Stimulated activated CD8-positive, alpha-beta memory T cell treated with anti-CD3 and anti-CD28 coated beads, Interleukin-2, amount 100 ng/mL, for 1 hour (primary cell): ENCODE results near the gene PDZD7.

Experiments used
- DNase-seq, 2 donors: peaks; one replicate each; pipeline ENCODE4 v3.0.0-alpha.2; 2020; ENCODE audit warnings: low read depth in 2 of 2

Gene PDZD7

DNA sequence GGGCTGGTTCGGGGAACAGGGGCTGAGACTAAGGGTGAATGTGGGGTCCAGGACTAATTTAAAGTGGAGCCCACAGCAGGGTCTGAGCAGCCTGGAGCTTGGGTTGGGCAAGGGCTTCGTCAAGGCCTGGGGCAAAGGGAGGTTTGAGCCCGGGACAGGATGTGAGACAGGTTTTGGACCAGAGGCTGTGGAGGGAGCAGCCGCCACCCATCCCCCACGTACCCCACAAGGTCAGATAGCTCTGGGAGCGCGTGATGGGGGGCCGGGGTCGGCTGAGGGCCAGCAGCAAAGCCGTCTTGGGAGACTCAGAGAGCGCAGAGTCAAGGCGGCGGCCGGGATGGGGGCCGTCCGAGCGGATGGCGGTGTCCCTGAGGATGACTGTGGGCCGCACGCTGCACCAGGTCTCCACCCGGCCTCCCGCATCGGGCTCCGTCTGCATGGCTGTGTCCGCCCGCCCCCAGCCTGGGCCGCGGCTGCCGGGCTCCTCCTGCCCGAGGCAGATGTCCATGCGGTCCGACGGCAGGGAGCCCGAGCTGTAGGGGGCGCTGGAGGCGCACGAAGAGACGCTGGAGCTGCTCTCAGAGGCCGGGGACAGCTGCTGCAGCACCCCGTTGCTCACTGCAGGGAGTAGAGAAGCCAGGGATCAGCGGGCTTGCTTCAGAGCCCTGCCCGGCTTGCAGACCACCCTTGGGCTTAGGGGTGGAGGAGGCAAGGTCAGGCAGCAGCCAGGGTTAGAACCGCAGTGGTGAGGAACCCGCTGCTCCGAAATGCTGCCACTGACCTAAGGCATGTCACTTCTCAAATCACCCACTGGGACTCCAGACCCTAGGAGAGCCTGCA lies 12.1 kb downstream of the PDZD7 start:
- peak; percentile 44 to 53 for DNase-seq

DNA sequence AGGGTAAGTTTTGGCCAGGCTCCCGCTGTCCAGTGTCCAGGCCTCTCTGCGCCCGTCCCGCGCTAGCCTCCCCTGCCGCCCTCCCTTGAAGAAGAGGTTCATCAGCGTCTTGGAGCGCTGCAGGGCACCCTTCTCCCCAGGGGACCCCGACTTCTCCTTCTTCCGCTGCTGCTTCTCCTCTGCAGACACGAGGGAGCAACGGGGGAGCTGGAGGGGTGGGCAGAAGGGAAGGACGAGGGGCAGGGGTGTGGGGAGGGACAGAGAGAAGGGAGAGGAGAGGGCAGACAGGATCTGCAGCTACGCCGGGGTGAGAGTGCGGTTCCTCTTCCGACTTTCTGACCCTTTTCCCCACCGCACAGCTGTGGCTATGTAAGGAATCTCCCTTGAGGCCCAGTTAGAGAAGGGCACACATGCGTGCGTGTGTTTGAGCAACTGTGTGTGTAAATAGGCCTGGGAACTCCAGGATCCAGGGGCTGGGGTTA lies 12.8 kb downstream of the PDZD7 start:
- DNase-seq, result no peak

DNA sequence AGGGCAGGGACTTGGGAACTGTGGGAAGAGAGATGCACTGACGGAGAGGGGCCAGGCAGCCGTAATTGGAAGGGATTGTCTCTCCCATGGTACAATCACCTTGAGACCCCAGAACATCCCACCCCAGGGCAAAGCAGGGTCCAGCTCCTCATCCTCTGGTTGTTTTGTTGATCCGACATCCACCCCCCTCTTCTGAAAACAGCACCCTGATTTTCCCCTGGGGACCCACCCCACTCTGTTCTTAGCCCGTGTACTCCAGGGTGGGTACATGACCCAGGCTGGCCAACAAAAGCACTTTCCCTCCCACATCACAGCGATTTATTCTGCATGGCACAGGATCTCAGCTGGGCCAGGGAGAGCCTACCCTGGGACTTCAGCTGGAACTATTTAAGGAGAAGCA lies 14.1 kb downstream of the PDZD7 start:
- no peak for DNase-seq

DNA sequence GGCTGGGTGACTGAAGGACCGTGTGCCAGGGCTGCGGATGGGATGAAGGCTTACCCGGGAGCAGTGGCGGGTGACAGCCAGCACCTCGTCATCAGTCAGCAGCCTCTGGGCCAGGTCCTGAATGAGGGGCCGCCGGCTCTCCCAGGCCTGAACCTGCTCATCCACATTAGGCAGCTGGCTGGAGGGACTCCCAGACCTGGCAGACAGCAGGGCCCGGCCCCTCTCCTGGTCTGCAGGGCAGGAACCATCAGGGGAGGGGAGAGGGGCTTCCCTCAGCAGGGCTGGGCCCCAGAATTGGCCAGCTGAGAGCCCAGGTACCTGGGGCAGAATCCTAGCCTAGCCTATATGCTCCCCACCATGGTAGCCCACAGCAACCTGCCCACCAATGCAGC lies 15.4 kb downstream of the PDZD7 start:
- DNase-seq, result no peak

DNA sequence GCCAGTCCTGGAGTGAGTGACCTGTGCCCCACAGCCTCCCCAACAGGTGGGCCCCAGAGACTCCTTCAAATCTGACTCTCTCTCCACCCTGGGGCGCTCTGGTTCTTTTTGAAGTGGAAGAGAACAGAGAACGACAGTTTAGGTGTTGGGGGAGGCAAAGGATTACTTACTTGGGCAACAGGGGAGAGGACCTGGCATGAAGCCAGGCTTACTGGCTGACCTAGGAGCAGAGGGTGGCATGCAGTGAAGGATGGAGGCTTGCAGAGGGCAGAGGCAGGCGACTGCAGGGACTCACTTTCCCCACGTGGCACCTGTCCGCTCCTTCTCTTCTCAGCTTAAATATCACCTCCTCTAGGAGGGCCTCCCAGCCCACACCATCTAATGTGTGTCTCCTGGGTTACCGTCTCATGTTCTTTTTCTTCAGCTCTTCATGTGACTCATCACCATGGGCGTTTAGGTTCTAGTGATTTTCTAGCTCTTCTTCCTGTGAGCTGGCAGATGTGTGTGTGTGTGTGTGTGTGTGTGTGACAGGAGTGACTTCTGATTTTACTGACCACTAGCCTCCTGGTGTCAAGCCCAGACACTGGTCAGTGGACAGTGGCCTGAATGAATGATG lies 15.9 kb downstream of the PDZD7 start:
- DNase-seq, result no peak

DNA sequence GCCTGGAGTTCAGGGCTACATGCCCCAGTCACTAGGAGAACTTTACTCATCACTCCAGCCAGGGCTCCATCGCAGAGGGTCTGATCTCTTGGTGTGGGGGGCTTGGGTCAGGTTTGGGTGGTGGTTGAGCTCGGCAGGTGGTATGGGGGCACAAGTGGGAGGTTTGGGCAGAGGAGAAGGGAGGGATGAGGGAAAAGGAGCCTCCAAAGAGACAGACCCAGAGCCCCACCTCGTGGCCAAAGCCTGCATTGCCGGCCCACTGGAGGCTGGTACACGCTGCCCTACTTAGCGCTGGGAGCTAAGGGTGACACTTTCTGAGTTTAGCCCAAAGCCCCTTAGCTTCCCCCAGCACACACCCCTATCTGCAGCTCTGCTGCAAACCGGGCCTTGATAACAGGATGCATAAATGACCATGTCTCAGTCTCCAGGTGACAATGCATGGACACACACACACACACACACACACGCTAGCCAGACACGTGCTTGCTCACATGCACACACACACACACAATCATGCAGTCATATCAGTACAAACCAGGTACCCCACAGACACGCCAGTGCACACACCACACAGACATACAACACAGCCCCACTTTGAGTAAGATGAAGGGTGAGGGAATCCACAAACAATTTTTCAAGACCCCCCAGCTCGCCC lies 16.6 kb downstream of the PDZD7 start:
- DNase-seq, result peak; percentile 58 to 64

DNA sequence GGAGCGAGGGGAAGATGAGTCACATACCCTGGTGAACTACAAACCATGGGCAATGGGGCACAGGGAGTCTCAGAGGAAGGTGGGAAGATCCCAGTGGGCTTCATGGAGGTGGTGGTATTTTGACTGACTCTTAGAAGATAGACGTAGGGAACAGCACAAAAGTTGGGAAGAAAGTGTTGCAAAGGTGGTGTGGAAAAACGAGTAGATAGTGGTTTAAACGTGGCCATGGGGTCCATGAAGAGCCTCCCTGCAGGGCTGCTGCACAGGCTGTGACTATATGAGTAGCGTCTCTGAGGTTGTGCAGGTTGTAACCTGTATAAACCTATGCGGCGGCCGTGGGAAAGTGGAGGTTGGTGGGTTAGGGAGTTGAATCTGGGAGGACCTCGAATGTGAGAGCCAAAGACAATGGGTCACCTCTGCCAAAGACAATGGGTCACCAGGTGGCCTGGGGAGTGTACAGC lies 17.5 kb downstream of the PDZD7 start:
- no peak for DNase-seq

DNA sequence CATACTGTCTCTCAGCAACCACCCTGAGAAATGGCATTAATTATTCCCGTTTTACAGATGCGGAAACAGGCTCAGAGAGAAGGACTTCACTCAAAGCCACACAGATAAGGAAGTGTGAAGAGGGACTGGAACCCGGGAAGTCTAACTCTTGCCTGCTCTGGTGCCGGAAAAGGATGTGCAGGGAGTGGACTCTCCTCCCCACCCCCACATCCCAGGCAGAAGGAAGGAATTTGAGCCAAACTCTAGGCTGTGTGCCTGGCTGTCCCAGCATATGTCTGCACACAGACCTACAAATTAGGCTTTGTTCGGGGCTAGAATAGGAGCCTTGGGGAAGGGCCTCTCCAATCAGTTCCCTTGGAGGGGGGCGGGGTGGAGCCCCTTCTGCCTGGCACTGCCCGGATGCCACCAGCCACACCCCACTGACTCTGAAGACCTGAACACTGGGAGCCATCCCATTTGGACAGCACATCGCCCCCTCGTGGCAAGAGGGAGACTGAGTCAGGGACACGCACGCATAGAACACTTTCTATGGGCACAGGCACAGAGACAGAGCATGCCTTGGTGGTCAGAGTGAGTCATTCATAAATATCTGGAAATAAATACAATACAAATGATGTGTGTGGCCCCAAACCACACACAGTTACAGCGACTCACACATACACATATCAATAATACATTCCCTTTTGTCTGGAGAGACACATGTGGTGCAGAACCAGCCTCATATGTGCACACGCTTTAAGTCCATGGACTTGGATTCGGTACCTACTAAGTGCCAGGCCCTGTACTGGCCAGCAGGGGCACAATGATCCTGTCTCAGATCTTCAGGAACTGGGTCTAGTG lies 18.2 kb downstream of the PDZD7 start:
- peak; percentile 48 to 63 for DNase-seq

DNA sequence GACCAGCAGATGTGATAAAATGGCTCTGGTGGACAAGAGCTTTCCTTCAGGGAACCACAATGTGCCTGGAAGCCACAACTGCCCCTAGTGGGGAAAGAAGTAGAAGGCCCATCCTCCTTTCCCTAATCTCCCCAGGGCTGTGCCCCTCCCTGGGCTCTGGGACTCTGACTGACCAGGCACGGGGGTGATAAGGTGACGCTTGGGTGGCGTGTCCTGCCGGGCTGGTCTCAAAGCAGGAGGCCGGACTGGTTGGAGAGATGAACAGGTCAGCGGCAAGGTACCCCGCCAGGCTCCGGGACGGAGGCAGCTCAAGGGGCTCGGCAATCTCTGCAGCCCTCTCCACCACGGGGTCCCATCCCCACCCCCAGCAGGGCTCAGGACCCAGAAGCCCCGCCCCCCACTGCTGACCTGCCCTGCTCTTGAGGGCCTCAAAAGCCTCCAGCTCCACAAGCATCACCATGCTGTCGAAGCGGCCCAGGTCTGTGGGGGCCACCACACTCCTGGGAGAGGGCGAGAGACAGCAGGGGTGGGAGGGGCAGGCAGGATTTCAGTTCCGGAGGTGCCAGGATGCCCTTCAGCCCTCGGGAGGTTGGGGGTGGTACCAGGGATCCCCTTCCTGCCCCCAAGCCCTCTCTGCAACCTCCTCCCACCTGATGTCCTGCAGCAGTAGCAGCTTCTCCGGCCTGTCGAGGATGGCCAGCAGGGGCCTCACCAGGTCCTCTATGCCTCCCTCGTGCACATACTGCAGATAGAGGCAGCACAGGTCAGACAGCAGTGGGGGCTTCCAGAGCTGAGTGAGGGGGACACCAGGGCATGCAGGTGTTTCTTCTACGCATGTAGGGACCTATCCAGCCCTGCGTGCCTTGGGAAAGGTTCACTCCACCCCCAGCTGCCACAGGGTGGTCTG lies 19.2 kb downstream of the PDZD7 start:
- DNase-seq, result no peak

DNA sequence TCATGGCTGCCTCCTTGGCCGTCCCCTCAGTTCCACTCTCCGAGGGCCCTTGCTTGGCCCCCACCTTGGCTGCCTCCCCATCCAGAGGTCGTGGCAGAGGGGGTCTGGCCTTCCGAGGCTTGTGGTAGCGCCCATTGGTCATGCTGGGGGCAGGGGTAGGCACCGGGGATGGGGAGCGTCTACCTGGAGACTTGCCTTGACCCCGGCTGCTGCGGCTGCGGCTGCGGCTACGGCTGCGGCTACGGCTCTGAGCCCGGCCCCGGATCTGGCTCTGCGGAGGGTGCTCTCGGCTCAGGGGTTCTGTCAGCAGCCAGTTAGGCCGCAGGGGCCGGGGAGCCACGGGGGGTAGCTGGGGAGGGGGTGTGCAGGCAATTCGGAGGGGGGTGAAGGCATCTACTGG lies 20.6 kb downstream of the PDZD7 start:
- DNase-seq, result no peak

DNA sequence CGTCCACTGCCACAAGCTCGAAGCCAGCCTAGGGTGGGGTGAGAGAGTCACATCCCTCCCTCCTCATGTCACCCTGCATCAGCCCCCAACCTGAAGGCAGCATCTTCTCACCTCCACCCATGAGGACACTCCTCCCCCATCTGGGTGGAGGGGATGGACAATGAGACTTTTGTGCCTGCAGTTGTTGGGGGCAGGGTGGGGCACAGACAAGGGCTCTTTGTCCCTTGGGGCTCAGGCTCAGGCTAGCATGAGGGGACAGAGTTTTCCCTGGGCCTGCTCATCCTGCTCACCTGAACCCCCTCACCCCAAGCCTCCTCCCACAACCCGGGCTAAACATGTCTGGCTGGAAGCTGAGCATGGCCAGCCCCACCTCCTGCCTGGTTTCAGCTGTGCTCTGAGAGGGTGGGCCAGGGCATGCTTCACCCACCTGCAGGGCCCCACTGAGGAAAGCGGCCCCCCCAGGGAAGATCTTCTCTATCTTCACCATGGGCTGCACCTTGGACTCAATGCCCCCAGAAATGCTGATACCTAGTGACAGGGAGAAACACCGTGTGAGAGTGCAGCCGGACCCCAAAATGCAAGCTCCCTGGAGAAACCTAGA lies 22.0 kb downstream of the PDZD7 start:
- no peak for DNase-seq

DNA sequence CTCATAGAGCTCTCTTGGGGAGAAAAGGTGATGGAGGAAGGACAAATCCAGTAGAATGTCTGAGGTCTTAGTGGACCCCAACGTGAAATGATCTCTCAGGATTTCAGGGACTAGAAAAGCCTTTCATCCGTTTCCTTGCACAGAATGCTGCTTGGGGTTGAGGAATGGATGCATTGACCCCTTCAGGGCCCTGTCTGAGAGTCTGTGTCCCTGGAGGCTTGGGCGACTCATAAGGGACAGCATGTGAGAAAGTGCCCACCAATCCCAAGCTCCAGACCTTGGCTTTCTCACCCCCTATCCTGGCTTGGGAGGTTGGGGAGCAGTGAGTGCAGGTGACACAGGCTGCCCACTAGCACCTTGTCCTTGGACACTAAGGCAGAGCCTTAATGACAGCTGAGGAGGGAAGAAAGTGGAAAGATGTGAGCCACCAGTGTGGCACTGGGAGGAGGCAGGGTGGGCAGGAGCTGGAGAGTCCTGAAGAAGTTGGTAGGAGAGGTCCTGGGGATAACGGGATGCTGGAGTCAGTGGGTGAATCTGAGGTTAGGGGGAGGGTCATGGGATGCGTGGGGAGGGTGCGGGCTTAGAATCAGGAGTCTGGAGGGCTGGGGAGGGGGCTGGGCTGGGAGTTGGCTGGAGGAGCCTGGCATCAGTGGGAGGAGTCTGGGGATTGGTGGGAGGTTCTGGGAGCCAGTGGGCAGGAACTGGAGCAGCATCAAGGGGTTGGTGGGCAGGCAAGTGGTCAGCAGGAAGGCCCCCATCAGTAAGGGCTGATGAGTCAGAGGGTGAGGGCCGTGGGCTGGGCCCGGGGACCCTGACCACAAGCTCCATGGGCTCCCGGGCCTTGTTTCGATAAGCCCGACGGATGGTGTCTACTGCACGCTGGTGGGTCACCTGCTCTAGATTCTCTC lies 22.8 kb downstream of the PDZD7 start:
- DNase-seq, result no peak

DNA sequence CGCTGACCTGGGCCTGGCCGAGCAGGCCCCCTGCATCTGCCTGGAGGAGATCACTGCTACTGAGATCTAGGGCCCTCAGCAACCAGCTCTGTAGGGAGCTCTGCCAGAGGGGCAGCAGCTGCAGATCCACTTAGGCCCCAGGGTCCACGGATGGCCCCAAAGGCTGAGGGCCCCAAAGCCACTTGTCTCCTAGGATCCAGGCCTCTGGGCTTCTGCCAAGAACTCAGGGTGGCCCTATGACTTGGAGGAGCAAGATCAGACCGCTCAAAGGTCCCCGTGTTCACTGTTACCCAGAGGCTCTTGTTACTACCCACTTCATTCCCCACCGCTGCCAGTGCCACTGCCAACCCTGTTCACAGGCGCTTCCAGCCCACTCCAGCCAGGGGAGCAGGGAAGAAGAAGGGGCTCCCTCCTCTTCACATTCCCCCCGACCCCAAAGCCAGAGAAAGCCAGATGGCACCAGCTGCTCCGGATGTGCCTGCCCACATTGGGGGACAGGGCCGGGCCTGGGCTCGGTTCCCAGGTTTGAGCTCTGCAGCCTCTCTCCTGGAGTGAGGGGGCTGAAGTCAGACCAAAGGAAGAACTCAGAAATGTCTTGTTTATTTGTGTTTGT lies 23.7 kb downstream of the PDZD7 start:
- DNase-seq, result no peak

DNA sequence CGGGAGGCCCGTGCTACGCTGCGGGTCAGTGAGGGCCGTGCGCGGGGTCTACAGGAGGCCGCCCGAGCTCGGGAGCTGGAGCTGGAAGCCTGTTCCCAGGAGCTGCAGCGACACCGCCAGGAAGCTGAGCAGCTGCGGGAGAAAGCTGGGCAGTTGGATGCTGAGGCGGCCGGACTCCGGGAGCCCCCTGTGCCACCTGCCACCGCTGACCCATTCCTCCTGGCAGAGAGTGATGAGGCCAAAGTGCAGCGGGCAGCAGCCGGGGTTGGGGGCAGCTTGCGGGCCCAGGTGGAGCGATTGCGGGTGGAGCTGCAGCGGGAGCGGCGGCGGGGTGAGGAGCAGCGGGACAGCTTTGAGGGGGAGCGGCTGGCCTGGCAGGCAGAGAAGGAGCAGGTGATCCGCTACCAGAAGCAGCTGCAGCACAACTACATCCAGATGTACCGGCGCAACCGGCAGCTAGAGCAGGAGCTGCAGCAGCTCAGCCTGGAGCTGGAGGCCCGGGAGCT lies 24.3 kb downstream of the PDZD7 start:
- DNase-seq, result no peak

DNA sequence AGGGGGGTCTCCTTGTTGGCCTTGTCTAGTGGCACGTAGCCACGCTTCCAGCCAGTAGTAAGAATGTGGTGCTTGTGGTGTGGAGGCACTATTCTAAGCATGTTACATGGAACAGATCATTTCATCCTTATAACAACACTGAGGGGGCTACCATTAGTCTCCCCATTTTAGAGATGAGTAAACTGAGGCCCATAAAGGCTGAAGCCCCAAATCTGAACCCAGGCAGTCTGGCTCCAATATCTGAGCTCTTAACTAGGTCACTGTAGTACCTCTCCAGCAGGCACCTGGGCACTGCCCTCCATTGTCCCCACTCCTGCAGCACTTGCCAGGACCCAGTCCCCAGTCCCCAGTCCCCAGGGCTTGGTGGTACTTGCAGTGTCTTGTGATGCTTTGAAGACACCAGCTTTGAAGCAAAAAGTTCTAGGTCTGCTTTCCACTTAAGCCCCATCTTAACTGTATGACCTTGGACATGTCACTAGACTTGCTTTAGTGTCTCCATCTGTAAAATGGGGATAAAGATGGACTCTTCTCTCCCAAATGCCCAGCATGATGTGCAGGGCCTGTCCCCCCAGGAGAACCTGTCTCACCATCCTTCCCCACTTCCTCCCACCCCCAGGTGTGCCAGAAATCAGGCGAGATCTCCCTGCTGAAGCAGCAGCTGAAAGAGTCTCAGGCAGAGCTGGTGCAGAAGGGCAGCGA lies 24.9 kb downstream of the PDZD7 start:
- DNase-seq, result no peak

DNA sequence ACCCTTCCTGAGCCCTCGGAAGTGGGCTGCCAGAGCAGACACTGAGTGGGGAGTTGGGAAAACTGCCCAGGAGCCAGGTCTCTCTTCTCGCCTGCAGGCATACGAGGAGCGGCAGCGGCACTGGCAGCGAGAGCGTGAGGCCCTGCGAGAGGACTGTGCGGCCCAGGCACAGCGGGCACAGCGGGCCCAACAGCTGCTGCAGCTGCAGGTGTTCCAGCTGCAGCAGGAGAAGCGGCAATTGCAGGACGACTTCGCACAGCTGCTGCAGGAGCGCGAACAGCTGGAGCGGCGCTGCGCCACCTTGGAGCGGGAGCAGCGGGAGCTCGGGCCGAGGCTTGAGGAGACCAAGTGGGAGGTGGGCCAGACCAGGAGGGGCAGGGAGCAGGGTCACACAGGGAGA lies 25.6 kb downstream of the PDZD7 start:
- DNase-seq, result no peak

DNA sequence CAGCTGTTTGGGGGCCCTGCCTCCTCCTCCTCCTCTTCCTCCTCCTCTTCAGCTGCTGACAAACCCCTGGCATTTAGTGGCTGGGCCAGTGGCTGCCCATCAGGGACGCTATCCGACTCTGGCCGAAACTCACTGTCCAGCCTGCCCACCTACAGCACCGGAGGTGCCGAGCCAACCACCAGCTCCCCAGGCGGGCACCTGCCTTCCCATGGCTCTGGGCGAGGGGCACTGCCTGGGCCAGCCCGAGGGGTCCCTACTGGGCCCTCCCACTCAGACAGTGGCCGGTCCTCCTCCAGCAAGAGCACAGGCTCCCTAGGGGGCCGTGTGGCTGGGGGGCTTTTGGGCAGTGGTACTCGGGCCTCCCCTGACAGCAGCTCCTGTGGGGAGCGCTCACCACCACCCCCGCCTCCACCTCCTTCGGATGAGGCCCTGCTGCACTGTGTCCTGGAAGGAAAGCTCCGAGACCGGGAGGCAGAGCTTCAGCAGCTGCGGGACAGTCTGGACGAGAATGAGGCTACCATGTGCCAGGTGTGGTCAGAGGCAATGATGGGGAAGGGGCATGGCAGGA lies 27.2 kb downstream of the PDZD7 start:
- no peak for DNase-seq

DNA sequence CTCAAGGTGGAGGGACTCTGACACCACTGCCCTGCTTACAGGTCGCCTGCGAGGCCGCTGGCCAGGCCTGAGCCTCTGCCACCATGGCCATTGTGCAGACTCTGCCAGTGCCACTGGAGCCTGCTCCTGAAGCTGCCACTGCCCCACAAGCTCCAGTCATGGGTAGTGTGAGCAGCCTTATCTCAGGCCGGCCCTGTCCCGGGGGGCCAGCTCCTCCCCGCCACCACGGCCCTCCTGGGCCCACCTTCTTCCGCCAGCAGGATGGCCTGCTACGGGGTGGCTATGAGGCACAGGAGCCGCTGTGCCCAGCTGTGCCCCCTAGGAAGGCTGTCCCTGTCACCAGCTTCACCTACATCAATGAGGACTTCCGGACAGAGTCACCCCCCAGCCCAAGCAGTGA lies 28.5 kb downstream of the PDZD7 start:
- no peak for DNase-seq
